H9 (cell line): Measurements from ENCODE around the gene SEPTIN2. TPM values are rescaled to one million over a fixed set of nuclear protein-coding genes. Genes with fewer than 3 reads are reported as not detected.

Source experiments
- DNase-seq: peaks from one replicate; pipeline ENCODE4 v3.0.0-alpha.2; 2017
- H2AFZ ChIP-seq: one replicate; pipeline ENCODE4 v1.6.1; 2013; ENCODE audit warnings: mild to moderate bottlenecking, low read length, control low read depth, moderate library complexity
- H2AK5ac ChIP-seq: 2 replicates; pipeline ENCODE4 v1.6.1; 2013; ENCODE audit warnings: low read length, control low read depth, mixed read lengths; ENCODE audit not compliant: insufficient read length
- H2BK120ac ChIP-seq: one replicate; pipeline ENCODE4 v1.6.1; 2013; ENCODE audit warnings: low read depth, mild to moderate bottlenecking, low read length, control low read depth, inconsistent platforms; ENCODE audit not compliant: poor library complexity, severe bottlenecking
- H2BK12ac ChIP-seq: 2 replicates; pipeline ENCODE4 v1.6.1; 2013; ENCODE audit warnings: low read length, control low read depth, mixed read lengths, low read depth; ENCODE audit not compliant: insufficient read length
- H2BK15ac ChIP-seq: 2 replicates; pipeline ENCODE4 v1.6.1; 2013; ENCODE audit warnings: low read depth, low read length, control low read depth
- H2BK20ac ChIP-seq: one replicate; pipeline ENCODE4 v1.6.1; 2013; ENCODE audit warnings: low read depth, mild to moderate bottlenecking, low read length, control low read depth, inconsistent platforms; ENCODE audit not compliant: poor library complexity, severe bottlenecking
- H2BK5ac ChIP-seq: 2 replicates; pipeline ENCODE4 v1.6.1; 2013; ENCODE audit warnings: low read length, control low read depth, mixed read lengths; ENCODE audit not compliant: insufficient read length
- H3K14ac ChIP-seq: 2 replicates; pipeline ENCODE4 v1.6.1; 2013; ENCODE audit warnings: low read length, control low read depth; ENCODE audit not compliant: insufficient read depth
- H3K18ac ChIP-seq: 2 replicates; pipeline ENCODE4 v1.6.1; 2013; ENCODE audit warnings: low read depth, mild to moderate bottlenecking, mixed read lengths, low read length, control low read depth; ENCODE audit not compliant: insufficient read length
- H3K23ac ChIP-seq: 2 replicates; pipeline ENCODE4 v1.6.1; 2013; ENCODE audit warnings: low read length, control low read depth, mixed read lengths, low read depth; ENCODE audit not compliant: insufficient read length
- H3K23me2 ChIP-seq: 2 replicates; pipeline ENCODE4 v1.6.1; 2013; ENCODE audit warnings: low read depth, mild to moderate bottlenecking, mixed read lengths, low read length, control low read depth; ENCODE audit not compliant: insufficient read length, poor library complexity, severe bottlenecking
- H3K27ac ChIP-seq: 2 replicates; pipeline ENCODE4 v1.5.1; 2013; ENCODE audit warnings: low read length, control low read depth, mixed read lengths, low read depth; ENCODE audit not compliant: insufficient read length
- H3K27me3 ChIP-seq: 2 replicates; pipeline ENCODE4 v1.6.1; 2013; ENCODE audit warnings: low read length, control low read depth, inconsistent platforms; ENCODE audit not compliant: insufficient read depth
- H3K4ac ChIP-seq: 2 replicates; pipeline ENCODE4 v1.6.1; 2013; ENCODE audit warnings: low read depth, mild to moderate bottlenecking, control low read depth, inconsistent platforms, low read length, moderate library complexity
- H3K4me1 ChIP-seq: 2 replicates; pipeline ENCODE4 v1.6.1; 2013; ENCODE audit warnings: low read length, control low read depth, inconsistent platforms; ENCODE audit not compliant: insufficient read depth
- H3K4me2 ChIP-seq: 2 replicates; pipeline ENCODE4 v1.6.1; 2013; ENCODE audit warnings: low read length, control low read depth, mixed read lengths; ENCODE audit not compliant: insufficient read length, insufficient read depth
- H3K56ac ChIP-seq: 2 replicates; pipeline ENCODE4 v1.6.1; 2013; ENCODE audit warnings: low read depth, mild to moderate bottlenecking, mixed read lengths, low read length, control low read depth; ENCODE audit not compliant: insufficient read length
- H3K79me1 ChIP-seq: 2 replicates; pipeline ENCODE4 v1.6.1; 2013; ENCODE audit warnings: low read depth, mild to moderate bottlenecking, moderate library complexity, low read length, control low read depth, inconsistent platforms; ENCODE audit not compliant: insufficient read depth, poor library complexity, severe bottlenecking
- H3K79me2 ChIP-seq: 2 replicates; pipeline ENCODE4 v1.6.1; 2013; ENCODE audit warnings: low read length, control low read depth, inconsistent platforms; ENCODE audit not compliant: insufficient read depth
- H3K9ac ChIP-seq: 2 replicates; pipeline ENCODE4 v1.6.1; 2013; ENCODE audit warnings: low read length, control low read depth, mixed read lengths; ENCODE audit not compliant: insufficient read length; ENCODE audit errors: extremely low read depth
- H3K9me3 ChIP-seq: one replicate; pipeline ENCODE4 v1.6.1; 2013; ENCODE audit warnings: low read depth, low read length, inconsistent platforms; ENCODE audit not compliant: control insufficient read depth
- H3T11ph ChIP-seq: one replicate; pipeline ENCODE4 v1.6.1; 2013; ENCODE audit warnings: mild to moderate bottlenecking, low read length, control low read depth, inconsistent platforms
- H4K20me1 ChIP-seq: one replicate; pipeline ENCODE4 v1.6.1; 2013; ENCODE audit not compliant: control insufficient read depth, insufficient read length, insufficient read depth
- H4K5ac ChIP-seq: 2 replicates; pipeline ENCODE4 v1.6.1; 2013; ENCODE audit warnings: low read depth, mild to moderate bottlenecking, mixed read lengths, low read length, control low read depth; ENCODE audit not compliant: insufficient read length
- H4K8ac ChIP-seq: replicated peaks from 2 replicates; pipeline ENCODE4 v1.6.1; 2013; ENCODE audit warnings: low read length, control low read depth, mixed read lengths, low read depth; ENCODE audit not compliant: insufficient read length
- H4K91ac ChIP-seq: 2 replicates; pipeline ENCODE4 v1.6.1; 2013; ENCODE audit warnings: low read depth, mild to moderate bottlenecking, moderate library complexity, mixed read lengths, low read length, control low read depth; ENCODE audit not compliant: insufficient read length
- H3K27ac Mint-ChIP-seq, 3 experiments: 2 replicates in 2 of 3; 3 replicates in 1 of 3; pipeline ENCODE4 v1.8.0; 2020 to 2021; ENCODE audit warnings: mixed read lengths in 3 of 3, mild to moderate bottlenecking in 1 of 3, moderate library complexity in 1 of 3
- H3K27me3 Mint-ChIP-seq: 2 replicates; pipeline ENCODE4 v1.8.0; 2021; ENCODE audit warnings: low read depth, mild to moderate bottlenecking, moderate library complexity, mixed read lengths
- H3K36me3 Mint-ChIP-seq, 3 experiments: 2 replicates in 2 of 3; 3 replicates in 1 of 3; pipeline ENCODE4 v1.8.0; 2020 to 2021; ENCODE audit warnings: low read depth in 3 of 3, mixed read lengths in 3 of 3; ENCODE audit not compliant: insufficient read depth in 1 of 3
- H3K4me1 Mint-ChIP-seq, 2 experiments: 2 replicates each; pipeline ENCODE4 v1.8.0; 2020; ENCODE audit warnings: mixed read lengths in 2 of 2
- H3K4me3 Mint-ChIP-seq, 2 experiments: 2 replicates in 1 of 2; 3 replicates in 1 of 2; pipeline ENCODE4 v1.8.0; 2020 to 2021; ENCODE audit warnings: mild to moderate bottlenecking in 2 of 2, mixed read lengths in 2 of 2, moderate library complexity in 1 of 2
- H3K9me3 Mint-ChIP-seq, 2 experiments: 2 replicates in 1 of 2; 3 replicates in 1 of 2; pipeline ENCODE4 v1.8.0; 2020; ENCODE audit warnings: mild to moderate bottlenecking in 2 of 2, mixed read lengths in 2 of 2, moderate library complexity in 1 of 2
- WGBS: extraction: QIAGEN DNeasy Blood & Tissue Kit; methylation state at CpG from one replicate; pipeline ENCODE4 v1.1.7; 2013; ENCODE audit warnings: missing lambda C conversion rate, low lambda C conversion rate, mixed read lengths; ENCODE audit not compliant: insufficient read length; ENCODE audit errors: extremely low coverage; 5-methylcytosine and 5-hydroxymethylcytosine counted together
- total RNA-seq: library from RNA; stranded (reverse); gene quantifications from 2 replicates; pipeline ENCODE4 v1.2.1, GENCODE V29; 2021
- TF ChIP-seq, protein P1 (sequence below): fragments of 200-600 bp; sonication (generic); conservative IDR thresholded peaks from 3 replicates; pipeline ENCODE4 v1.8.0; 2021; ENCODE audit warnings: antibody characterized with exemption, mild to moderate bottlenecking

SEPTIN2 gene
- total RNA-seq, 1 experiment from 2014 or later, result 385 TPM

DNA sequence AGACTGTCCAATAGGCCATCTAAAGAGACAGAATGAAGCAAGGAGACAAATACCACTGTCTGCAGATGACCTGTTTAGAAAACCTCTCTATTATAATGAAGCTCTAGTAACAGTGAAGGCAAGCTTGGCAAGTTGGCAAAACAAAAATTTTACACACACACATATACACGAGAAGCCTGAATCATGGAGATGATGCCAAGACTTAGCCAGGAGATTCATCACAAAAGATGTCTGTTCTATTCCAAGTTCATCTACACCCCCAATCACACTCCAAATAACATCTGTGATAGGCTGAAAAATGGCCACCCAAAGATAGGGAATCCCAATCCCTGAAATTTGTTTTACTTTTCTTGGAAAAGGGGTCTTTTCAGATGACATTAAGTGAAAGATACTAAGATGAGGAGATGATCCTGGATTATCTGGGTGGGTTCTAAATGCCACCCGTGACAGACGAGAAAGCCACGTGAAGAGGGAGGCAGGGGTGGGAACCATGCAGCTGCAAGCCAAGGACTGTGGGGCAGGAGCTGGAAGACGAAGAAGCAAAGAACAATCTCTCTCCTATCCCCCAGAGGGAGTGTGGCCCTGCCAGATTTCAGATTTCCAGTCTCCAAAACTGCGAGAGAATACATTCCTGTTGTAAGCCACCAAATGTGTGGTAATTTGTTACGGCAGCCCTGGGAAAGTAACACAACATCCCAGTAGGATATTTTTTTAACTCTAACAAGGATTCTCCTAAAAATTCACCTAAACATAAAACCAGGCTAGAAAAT lies 20.2 kb upstream of the SEPTIN2 start:
- Histone ChIP-seq H3K4me1 (no peaks in the 10 kb centered on the region), H3K56ac (no peak overlapping the region), H2BK12ac (no peak overlapping the region), H2AFZ (no peak overlapping the region), H3K23ac (no peak overlapping the region), H4K20me1 (no peaks in the 10 kb centered on the region), H4K5ac (no peak overlapping the region), H3K18ac (no peak overlapping the region), H3K23me2 (no peaks in the 10 kb centered on the region), H3K27me3 (no peaks in the 10 kb centered on the region), H3K79me2 (peaks cover 43% of the 10 kb centered on the region; the same call in 1 of the 2 replicates), H3K4ac (no peak overlapping the region), H3K9me3 (no peaks in the 10 kb centered on the region), H3T11ph (no peak overlapping the region), H4K91ac (no peak overlapping the region), H2BK15ac (no peak overlapping the region), H3K79me1 (peaks cover 7% of the 10 kb centered on the region), H3K27ac (no peak overlapping the region), H2AK5ac (no peak overlapping the region), H3K4me2 (no peak overlapping the region), H3K14ac (no peak overlapping the region), H2BK120ac (no peak overlapping the region), H2BK20ac (no peak overlapping the region), H4K8ac (no peak overlapping the region), H3K9ac (no peak overlapping the region), H2BK5ac (no peak overlapping the region)
- TF ChIP-seq, protein P1, sequence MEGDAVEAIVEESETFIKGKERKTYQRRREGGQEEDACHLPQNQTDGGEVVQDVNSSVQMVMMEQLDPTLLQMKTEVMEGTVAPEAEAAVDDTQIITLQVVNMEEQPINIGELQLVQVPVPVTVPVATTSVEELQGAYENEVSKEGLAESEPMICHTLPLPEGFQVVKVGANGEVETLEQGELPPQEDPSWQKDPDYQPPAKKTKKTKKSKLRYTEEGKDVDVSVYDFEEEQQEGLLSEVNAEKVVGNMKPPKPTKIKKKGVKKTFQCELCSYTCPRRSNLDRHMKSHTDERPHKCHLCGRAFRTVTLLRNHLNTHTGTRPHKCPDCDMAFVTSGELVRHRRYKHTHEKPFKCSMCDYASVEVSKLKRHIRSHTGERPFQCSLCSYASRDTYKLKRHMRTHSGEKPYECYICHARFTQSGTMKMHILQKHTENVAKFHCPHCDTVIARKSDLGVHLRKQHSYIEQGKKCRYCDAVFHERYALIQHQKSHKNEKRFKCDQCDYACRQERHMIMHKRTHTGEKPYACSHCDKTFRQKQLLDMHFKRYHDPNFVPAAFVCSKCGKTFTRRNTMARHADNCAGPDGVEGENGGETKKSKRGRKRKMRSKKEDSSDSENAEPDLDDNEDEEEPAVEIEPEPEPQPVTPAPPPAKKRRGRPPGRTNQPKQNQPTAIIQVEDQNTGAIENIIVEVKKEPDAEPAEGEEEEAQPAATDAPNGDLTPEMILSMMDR, result 0 out of 3 replicates have a peak, but pooled peaks have one; percentile 13
- no peak for DNase-seq
- no peaks in the 10 kb centered on the region for H3K27me3 Mint-ChIP-seq
- H3K4me3 Mint-ChIP-seq, result no peak overlapping the region
- H3K4me1 Mint-ChIP-seq, result peaks cover 10 to 16% of the 10 kb centered on the region in 2 experiments
- WGBS, result no CpG with 5 or more reads among the region's 7 CpGs
- H3K36me3 Mint-ChIP-seq, result peaks cover 4 to 11% (median 6%) of the 10 kb centered on the region in 3 experiments; a peak in 4 of 7 replicates
- no peaks in the 10 kb centered on the region for H3K9me3 Mint-ChIP-seq
- peak overlapping the region in 2 of 3 experiments; percentile 23 to 57; a peak in 2 of 7 replicates for H3K27ac Mint-ChIP-seq
